Measurements from ENCODE around the gene SYTL4.

The SYTL4 gene

DNA sequence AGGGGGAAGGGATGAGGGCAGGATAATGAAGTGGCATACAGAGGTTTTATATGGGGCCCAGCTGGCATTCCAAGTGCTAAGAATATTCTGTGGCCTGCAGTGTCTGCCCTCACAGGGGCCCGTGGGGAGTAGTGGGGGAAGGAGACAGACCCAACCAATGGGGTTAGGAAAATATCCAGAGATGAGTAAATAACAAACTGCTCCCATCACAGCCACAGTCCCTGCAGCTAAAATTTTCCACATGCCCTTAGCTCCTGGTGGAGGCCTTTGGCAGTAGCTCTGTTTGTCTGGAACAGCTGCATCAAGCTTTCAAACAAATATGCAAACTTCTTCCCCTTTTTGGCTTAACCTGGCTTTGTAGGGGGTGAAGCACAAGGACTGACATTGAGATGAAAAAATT is 84.8 kb downstream of the SYTL4 start:
- DNase-seq: no peak

DNA sequence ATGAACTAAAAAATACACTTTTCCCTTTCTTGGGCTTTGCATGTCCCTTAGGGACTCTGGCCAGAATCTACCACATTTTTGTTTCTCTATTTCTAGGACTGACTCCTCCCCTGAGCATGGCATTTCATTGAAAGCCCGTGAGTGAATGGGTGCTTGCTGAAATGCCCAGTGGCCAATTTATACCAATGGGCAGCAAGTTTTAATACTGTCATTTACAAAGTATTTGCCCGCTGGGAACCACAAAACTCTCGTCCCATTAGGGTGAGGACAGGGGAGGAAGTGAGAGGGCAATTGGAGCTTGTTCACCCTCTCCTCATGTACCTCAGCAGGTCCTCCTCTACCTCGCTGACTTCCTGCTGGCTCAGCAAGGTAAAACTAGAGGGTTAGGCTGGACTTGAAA is 86.8 kb downstream of the SYTL4 start:
- DNase-seq: no peak

GRCh38 chrX:100643956-100644860 is 87.7 kb downstream of the SYTL4 start, which contains the start of gene SRPX2:
SRPX2 (plus strand) TSS chrX:100644199; CDS start chrX:100646323, 2,124 bp downstream.
- DNase-seq: no peak

DNA sequence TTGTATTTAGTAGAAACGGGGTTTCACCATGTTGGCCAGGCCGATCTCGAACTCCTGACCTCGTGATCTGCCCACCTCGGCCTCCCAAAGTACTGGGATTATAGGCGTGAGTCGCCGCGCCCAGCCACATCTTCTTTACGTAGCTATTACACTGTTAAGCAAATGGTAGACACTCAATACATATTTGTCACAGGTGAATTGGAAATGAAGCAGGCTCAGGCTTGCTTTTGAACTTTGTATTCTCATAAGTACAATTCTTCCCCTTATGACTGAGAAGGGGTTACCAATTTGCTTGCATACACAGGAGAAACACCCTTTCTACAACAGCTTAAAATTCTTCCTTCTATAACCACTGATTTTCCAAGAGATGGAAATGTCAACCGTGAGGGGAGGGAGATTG is 88.7 kb downstream of the SYTL4 start:
- DNase-seq: no peak

GRCh38 chrX:100642290-100642689 is 89.6 kb downstream of the SYTL4 start:
- no peak for DNase-seq

DNA sequence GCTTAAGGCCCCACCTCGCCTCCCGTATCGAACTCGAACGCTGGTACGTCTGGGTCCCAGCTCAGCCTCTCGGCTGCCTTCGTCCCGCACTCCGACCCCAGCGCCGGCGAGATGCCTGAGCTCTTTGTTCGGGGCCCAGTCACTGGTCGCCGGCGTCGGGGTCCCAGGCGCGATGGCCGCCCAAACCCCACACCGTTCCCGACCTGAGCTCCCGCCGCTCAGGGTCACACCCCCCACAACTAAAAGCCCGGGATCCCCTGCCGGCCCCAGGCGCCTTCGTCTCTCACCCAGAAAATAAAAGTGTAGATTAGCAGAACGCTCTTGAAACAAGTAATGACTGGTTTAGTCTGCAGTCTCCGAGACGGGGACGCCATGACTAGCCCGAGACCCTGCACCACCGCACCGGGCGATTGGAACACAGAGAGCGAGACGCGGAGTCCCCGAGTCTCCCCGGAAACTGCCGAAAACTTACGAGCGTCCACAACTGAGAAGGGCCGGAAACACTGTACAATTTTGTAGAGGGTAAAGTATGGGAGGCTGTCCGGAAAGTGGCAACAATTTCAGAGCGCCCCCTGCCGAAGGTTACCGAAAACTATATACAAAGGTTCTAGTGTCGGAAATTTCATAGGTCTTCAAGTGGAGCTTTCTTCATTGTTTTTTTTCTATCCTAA is 95.5 kb downstream of the SYTL4 start, which contains the start of gene TSPAN6:
TSPAN6 (minus strand) TSS at position 486 of the 671 bp plus-strand sequence; CDS start at position 374, 112 bp downstream.
- peak; percentile 49 for DNase-seq

DNA sequence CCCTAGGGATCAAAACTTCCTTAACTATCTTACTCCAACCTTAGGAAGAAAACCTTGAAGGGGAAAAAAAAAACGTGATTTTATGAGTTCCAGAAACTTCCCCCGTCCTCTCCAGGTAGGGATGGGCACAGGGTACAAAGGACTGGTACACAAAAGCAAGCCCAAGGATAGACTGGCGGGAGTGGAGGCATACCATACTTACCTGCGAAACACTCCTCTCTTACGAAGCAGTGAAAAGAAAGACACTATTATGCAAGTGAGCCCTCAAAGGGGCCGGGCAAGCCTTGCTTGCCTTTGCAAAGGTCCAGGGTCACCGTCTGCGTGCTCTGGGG is 96.0 kb downstream of the SYTL4 start:
- DNase-seq: no peak

- no peak for DNase-seq
Observed at GRCh38 chrX:100635040-100635439, 96.9 kb downstream of the SYTL4 start.

GRCh38 chrX:100625985-100626491 is 105.9 kb downstream of the SYTL4 start:
- DNase-seq: no peak

Measured in midbrain (tissue), 1 donor.